GM12878 (cell line): ENCODE results near the gene SEC16A. TPM values are rescaled to one million over a fixed set of nuclear protein-coding genes. Genes with fewer than 3 reads are reported as not detected.

Experiments used
- ATAC-seq: fragments of 200-7000 bp; cut with Tn5 transposase; 3 replicates; pipeline ENCODE4 v1.9.1; 2020; ENCODE audit warnings: mild to moderate bottlenecking, moderate library complexity
- BruUV-seq: library from RNA; stranded (reverse); fragments of 400-500 nt; replicated peaks from 2 replicates; lab custom pipeline; 2021; lab: Mats Ljungman, UMichigan
- CTCF ChIA-PET: fragments of 300-600 bp; sonication (Branson Sonifier 250); formaldehyde crosslinking; extraction: SDS; loops from one replicate; lab custom pipeline; 2021; ENCODE audit warnings: inconsistent platforms; lab: Yijun Ruan, JAX
- POLR2A ChIA-PET: fragments of 350-600 bp; formaldehyde crosslinking; extraction: SDS; loops from one replicate; lab custom pipeline; 2021; ENCODE audit warnings: inconsistent platforms; lab: Charles Lee
- RAD21 ChIA-PET: fragments of 300-600 bp; sonication (Branson Sonifier 250); formaldehyde crosslinking; loops from one replicate; lab custom pipeline; 2023; ENCODE audit warnings: antibody characterized with exemption; ENCODE audit not compliant: unreplicated experiment; lab: Charles Lee
- SMC1A ChIA-PET: fragments of 300-600 bp; sonication (Branson Sonifier 250); formaldehyde crosslinking; loops from one replicate; lab custom pipeline; 2023; ENCODE audit not compliant: unreplicated experiment, uncharacterized antibody; lab: Charles Lee
- DNase-seq: peaks from one replicate; pipeline ENCODE4 v3.0.0-alpha.2; 2011; ENCODE audit warnings: low read depth, low spot score
- FAIRE-seq: peaks from 3 replicates; lab custom pipeline; 2011; peaks lifted over from hg19 to GRCh38; lab: Jason Lieb, UNC
- H2AFZ ChIP-seq: 2 replicates; pipeline ENCODE4 v1.6.0; 2011; ENCODE audit warnings: low read depth, low read length, control low read depth; ENCODE audit not compliant: control insufficient read depth
- H3K27ac ChIP-seq: 2 replicates; pipeline ENCODE4 v1.5.1; 2011; ENCODE audit warnings: control low read depth; ENCODE audit not compliant: control insufficient read depth, insufficient read depth
- H3K27me3 ChIP-seq, 2 experiments: replicated peaks in 1 of 2; 2 replicates each; pipeline versions ENCODE4 v1.6.0 to v1.6.1; 2011; ENCODE audit warnings: low read length in 1 of 2; ENCODE audit not compliant: control insufficient read depth in 2 of 2, insufficient read depth in 2 of 2
- H3K36me3 ChIP-seq, 2 experiments: 2 replicates each; pipeline ENCODE4 v1.5.1; 2011; ENCODE audit warnings: low read length in 1 of 2; ENCODE audit not compliant: control insufficient read depth in 2 of 2, insufficient read depth in 2 of 2
- H3K4me1 ChIP-seq: 2 replicates; pipeline ENCODE4 v1.6.1; 2011; ENCODE audit warnings: mild to moderate bottlenecking, low read length, moderate library complexity, mixed read lengths; ENCODE audit not compliant: control insufficient read depth, insufficient read depth
- H3K4me2 ChIP-seq: 2 replicates; pipeline ENCODE4 v1.6.0; 2011; ENCODE audit warnings: control low read depth; ENCODE audit not compliant: control insufficient read depth, insufficient read depth
- H3K4me3 ChIP-seq: fragments of 200-600 bp; sonication (generic); 2 replicates; pipeline ENCODE4 v1.5.1; 2016
- H3K79me2 ChIP-seq: 2 replicates; pipeline ENCODE4 v1.6.0; 2011; ENCODE audit warnings: low read length; ENCODE audit not compliant: control insufficient read depth, insufficient read depth
- H3K9ac ChIP-seq: 2 replicates; pipeline ENCODE4 v1.8.0; 2011; ENCODE audit warnings: low read length, control low read depth, mixed read lengths; ENCODE audit not compliant: control insufficient read depth, insufficient read depth
- H3K9me3 ChIP-seq: replicated peaks from 3 replicates; pipeline ENCODE4 v1.5.1; 2011; ENCODE audit warnings: mild to moderate bottlenecking, low read length; ENCODE audit not compliant: control insufficient read depth, insufficient read depth
- H4K20me1 ChIP-seq: 2 replicates; pipeline ENCODE4 v1.6.0; 2011; ENCODE audit not compliant: control insufficient read depth, insufficient read depth
- CBX5 ChIP-seq: sonication (generic); IDR thresholded peaks from 2 replicates; pipeline ENCODE4 v1.6.1; 2016; ENCODE audit warnings: low read depth, moderate library complexity, mild to moderate bottlenecking, inconsistent platforms
- CREM ChIP-seq: IDR thresholded peaks from 2 replicates; pipeline ENCODE4 v1.6.1; 2014; ENCODE audit warnings: antibody characterized with exemption, low read depth
- HDAC6 ChIP-seq: fragments of 200-600 bp; sonication (generic); IDR thresholded peaks from one replicate; pipeline ENCODE4 v1.8.0; 2017; ENCODE audit warnings: antibody characterized with exemption; ENCODE audit not compliant: unreplicated experiment
- MEF2B ChIP-seq: fragments of 450-650 bp; IDR thresholded peaks from 2 replicates; pipeline ENCODE4 v1.6.1; 2018; ENCODE audit warnings: mild to moderate bottlenecking, moderate library complexity; ENCODE audit not compliant: partially characterized antibody, poor library complexity, severe bottlenecking
- NR2C1 ChIP-seq: fragments of 450-650 bp; IDR thresholded peaks from 2 replicates; pipeline ENCODE4 v1.6.1; 2017; ENCODE audit warnings: antibody characterized with exemption, mild to moderate bottlenecking, moderate library complexity
- POLR2A ChIP-seq: IDR thresholded peaks from 2 replicates; pipeline ENCODE4 v1.6.1; 2011; ENCODE audit warnings: low read depth, mild to moderate bottlenecking, low read length
- RAD51 ChIP-seq: fragments of 450-650 bp; IDR thresholded peaks from 2 replicates; pipeline ENCODE4 v1.6.1; 2016; ENCODE audit warnings: moderate library complexity, mild to moderate bottlenecking, inconsistent platforms
- RUNX3 ChIP-seq: IDR thresholded peaks from 2 replicates; pipeline ENCODE4 v1.6.1; 2012; ENCODE audit warnings: low read length, inconsistent platforms
- SIN3A ChIP-seq: IDR thresholded peaks from 2 replicates; pipeline ENCODE4 v1.6.1; 2012; ENCODE audit warnings: low read depth, low read length, improper control_type of control experiment
- ZSCAN29 ChIP-seq: fragments of 450-650 bp; IDR thresholded peaks from 2 replicates; pipeline ENCODE4 v1.6.1; 2017; ENCODE audit warnings: mild to moderate bottlenecking, moderate library complexity
- WGBS: methylation state at CpG from one replicate; pipeline ENCODE4 v1.1.6; 2016; ENCODE audit warnings: low lambda C conversion rate; ENCODE audit not compliant: insufficient replicate concordance, insufficient coverage; ENCODE audit errors: missing lambda C conversion rate; 5-methylcytosine and 5-hydroxymethylcytosine counted together
- in situ Hi-C: fragments of 300-500 bp; cut with MboI; formaldehyde crosslinking; loops from 9 replicates; pipeline ENCODE4 v1.14.3; 2018; ENCODE audit warnings: mixed read lengths
- intact Hi-C: fragments of 100-400 bp; cut with micrococcal nuclease; formaldehyde crosslinking; loops from one replicate; pipeline ENCODE4 v1.14.2; 2022; ENCODE audit not compliant: unreplicated experiment
- polyA plus RNA-seq, 11 experiments: library from polyadenylated mRNA; depleted of rRNA in 4 of 11; unstranded in 6 of 11; stranded (reverse) in 5 of 11; fragments of >200 nt; fragmentation: Nextera tagmentation in 4 of 11; fragmentation: Illumina TruSeq in 1 of 11; extraction: Ambion mirVana in 4 of 11; extraction: Trizol in 1 of 11; gene quantifications; 1 replicate in 1 of 11; 2 replicates in 10 of 11; pipeline versions ENCODE4 v1.2.1 to v1.2.3, GENCODE V29; 2011 to 2016; ENCODE audit warnings: inconsistent platforms in 2 of 11, missing spikeins in 2 of 11, low read depth in 1 of 11
- total RNA-seq, 4 experiments: library from RNA; depleted of rRNA in 3 of 4; stranded (reverse); fragments of >200 nt in 3 of 4; fragmentation: Illumina TruSeq in 1 of 4; extraction: Trizol in 1 of 4; gene quantifications; 2 replicates each; pipeline versions ENCODE4 v1.2.1 to v1.2.3, GENCODE V29; 2013 to 2021

SEC16A gene
- total and polyA plus RNA-seq, 10 of the 15 experiments (the other 5 are each of a cell fraction or from before 2014, with no cell fraction given), result 9.9 to 59.1 (median 21.7) TPM

DNA sequence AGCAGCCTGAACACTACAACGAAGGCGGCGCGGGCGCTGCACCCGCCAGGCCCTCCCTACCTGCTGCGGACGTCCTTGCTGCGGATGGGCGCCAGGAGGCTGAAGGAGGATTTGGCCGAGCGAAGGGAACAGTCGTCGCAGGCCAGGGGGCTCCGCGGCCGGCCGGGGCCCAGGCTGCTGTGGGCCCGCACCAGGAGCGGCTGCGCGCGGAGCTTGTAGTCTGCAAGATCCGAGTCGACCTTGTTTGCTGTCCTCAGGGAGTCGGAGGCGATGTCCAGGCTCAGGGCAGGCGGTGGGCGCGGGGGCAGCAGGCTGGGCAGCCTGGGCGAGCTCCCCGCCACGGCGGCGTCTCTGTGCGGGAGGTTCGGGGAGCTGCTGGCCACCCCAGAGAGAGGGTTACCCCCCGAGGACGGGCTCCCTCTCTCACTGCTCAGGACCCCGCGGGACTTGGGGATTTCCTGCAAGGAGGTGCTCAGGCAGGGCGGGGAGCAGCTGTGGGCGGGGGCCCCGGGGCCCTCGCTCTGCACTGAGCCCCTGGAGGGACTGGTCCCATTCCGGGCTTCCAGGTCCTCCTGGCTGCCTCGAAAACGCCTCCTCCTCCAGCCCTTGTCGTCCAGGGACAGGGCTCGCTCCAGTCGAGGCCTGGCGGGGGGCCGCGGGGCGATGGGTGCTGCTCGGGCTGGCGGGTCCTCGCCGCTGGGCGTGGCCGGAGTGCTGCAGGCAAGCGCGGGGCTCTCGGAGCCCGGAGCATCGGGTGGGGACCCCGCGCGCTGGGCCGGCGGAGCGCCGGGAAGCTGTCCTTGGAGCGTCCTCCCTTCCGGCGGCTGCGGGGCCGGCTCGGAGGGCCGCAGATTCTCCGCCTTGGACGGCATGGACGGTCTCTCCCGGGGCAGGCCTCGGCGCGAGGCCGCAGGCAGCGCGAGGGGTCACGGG lies 44.0 kb downstream of the SEC16A start:
- H2AFZ ChIP-seq, result peak overlapping the region; percentile 80
- no peaks in the 10 kb centered on the region for H4K20me1 ChIP-seq
- no peak for DNase-seq
- SMC1A ChIA-PET, result no interaction called here
- H3K9ac ChIP-seq, result peak overlapping the region; percentile 88
- no peak for FAIRE-seq
- WGBS, result under 1% methylated on average over 64 of the region's 91 CpGs
- 0 out of 2 replicates have a peak, but pooled peaks have one; percentile 12 for TF ChIP-seq POLR2A
- TF ChIP-seq ZSCAN29, result no peak
- no peak for TF ChIP-seq CBX5
- 0 out of 2 replicates have a peak, but pooled peaks have one; percentile 3 for TF ChIP-seq CREM
- 0 out of 2 replicates have a peak, but pooled peaks have one; percentile 41 for TF ChIP-seq SIN3A
- TF ChIP-seq MEF2B, result peak; percentile 19
- peak; percentile 30; the same call in 1 of the 2 replicates for TF ChIP-seq NR2C1
- TF ChIP-seq RUNX3, result 0 out of 2 replicates have a peak, but pooled peaks have one; percentile 7
- no peak for TF ChIP-seq RAD51
- peak; percentile 51 for TF ChIP-seq HDAC6
- no TSS peak for BruUV-seq
- intact Hi-C loops (no loop called here), in situ Hi-C loops (no loop called here)
- peaks cover 6% of the 10 kb centered on the region; the same call in 1 of the 2 replicates for H3K4me1 ChIP-seq
- CTCF ChIA-PET, result interaction anchor here (0.6 to 1.8 kb wide), 2 partner anchors 75 to 406 kb away, joined by 4 to 5 read pairs; partner anchors contain the start of gene DNLZ
- H3K27ac ChIP-seq, result peak overlapping the region; percentile 53
- RAD21 ChIA-PET, result interaction anchor here (1.1 kb wide), 1 partner anchor 35 kb away, joined by 3 read pairs; no protein-coding TSS in a partner anchor
- H3K4me2 ChIP-seq, result peak overlapping the region; percentile 64
- peaks cover 40% of the 10 kb centered on the region for H3K79me2 ChIP-seq
- no peaks in the 10 kb centered on the region for H3K27me3 ChIP-seq
- H3K4me3 ChIP-seq, result peak overlapping the region; percentile 97
- peak; percentile 88 for ATAC-seq
- H3K9me3 ChIP-seq, result no peaks in the 10 kb centered on the region
- H3K36me3 ChIP-seq, result peaks cover 11 to 12% of the 10 kb centered on the region in 2 experiments
- POLR2A ChIA-PET, result interaction anchor here (1.0 to 1.3 kb wide), 3 partner anchors 29 to 207 kb away, joined by 3 to 5 read pairs (median 3); partner anchors contain the start of genes ENTR1 and PMPCA
